Measurements from ENCODE around the gene RPS24.
"Not testable (repeated sequence)": the region's sequence is repeated elsewhere in the genome, so short reads cannot be mapped to it uniquely, and the experiment has no call there.

RPS24 gene

GRCh38 chr10:78058562-78058961 is 24.9 kb downstream of the RPS24 start:
- DNase-seq: no peak

- DNase-seq: no peak
Observed at GRCh38 chr10:78059906-78060702, 26.4 kb downstream of the RPS24 start.

- DNase-seq: no peak
Observed at GRCh38 chr10:78062296-78062695, 28.6 kb downstream of the RPS24 start.

DNA sequence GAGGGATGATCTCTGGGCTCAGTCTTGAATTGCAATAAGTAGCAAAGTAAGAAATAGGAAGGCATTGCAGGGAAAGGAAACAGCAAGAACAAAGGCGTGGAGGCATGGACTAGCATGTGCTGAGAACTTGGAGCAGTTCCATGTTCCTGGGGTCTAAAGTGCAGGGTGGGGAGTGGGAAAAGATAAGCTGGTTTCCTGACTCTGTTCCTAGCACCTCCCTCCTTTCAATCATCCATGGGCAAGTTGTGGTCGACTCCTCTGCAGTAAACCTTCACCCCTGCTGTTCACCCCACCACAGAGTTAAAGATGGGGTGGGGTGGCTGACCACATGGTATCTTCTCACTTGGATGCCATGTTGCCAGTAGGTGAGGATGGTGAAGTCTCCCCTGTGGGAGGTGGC is 29.6 kb downstream of the RPS24 start:
- DNase-seq: no peak

DNA sequence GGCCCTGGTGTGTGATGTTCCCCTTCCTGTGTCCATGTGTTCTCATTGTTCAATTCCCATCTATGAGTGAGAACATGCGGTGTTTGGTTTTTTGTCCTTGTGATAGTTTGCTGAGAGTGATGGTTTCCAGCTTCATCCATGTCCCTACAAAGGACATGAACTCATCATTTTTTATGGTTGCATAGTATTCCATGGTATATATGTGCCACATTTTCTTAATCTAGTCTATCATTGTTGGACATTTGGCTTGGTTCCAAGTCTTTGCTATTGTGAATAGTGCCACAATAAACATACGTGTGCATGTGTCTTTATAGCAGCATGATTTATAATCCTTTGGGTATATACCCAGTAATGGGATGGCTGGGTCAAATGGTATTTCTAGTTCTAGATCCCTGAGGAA is 31.3 kb downstream of the RPS24 start:
- not testable (repeated sequence) for DNase-seq

DNA sequence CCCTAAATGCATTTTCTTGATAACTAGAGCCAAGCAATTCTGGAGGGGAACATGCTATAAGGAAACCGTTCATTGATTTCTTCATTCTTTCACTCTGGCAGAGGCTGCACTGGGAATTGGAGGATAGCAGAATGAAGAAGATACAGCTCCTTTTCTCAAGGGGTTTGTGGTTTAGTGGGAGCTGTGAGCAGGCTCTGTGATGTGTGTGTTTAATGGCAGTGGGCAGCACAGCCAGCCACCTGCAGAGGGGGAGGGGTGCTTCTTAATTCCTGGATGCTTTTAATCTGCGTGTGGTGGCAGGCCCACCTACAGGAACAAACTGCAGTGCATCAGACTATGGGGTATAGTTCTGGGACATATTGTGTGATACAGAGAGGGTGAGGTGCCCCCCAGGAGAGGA is 31.9 kb downstream of the RPS24 start:
- DNase-seq: no peak

GRCh38 chr10:78066012-78066411 is 32.3 kb downstream of the RPS24 start:
- DNase-seq: no peak

DNA sequence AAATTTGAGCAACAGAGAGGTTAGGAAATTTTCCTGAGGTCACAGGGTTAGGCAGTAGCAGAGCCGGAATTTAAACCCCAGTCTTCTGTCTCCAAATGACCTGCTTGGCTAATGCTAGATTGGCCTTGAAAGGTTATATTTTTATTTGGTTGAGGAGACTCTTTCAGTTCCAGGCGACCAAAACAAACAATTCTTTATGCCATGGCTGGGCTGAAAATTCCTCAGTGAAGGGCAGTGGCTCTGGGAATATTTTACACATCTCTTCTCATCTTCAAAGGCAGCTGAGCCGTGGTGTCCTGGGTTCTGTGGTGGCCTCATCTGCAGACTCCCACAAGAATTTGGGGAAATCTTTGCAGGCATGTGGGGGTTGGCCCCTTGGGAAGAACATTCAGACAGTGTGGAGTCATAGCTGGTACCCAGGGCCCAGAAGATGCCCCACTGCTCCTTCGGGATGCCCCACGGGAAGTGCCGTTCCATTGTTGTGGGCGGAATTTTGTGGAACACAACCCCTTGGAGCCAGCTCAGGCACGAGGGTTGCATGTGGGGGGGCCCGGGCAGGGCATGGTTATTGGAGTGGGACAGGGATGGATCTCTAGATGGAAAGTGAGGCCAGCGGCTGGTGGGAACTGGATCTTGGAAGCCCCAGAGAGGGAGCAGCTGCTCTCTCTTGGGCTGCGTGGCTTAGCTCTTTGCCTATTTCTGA is 33.2 kb downstream of the RPS24 start:
- DNase-seq: no peak

DNA sequence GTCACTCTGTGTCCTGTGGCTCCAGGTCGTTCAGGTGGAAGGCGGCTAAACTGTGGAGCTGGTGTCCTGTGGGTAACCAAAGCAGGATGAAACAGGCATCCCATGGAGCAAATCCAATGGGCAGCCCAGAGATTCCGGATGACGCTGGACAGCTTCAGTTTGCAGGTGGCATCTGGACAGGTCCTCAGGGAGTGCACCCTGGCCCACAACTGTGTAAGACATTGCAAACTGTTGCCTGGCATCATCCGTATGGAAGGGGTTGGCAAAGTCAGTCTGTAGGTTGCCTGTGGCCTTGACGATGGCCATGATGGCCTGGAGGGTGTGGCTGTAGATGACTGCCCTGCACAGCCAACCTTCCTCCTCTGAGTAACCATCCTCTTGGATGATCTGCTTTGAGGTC is 35.5 kb downstream of the RPS24 start:
- DNase-seq: no peak

- not testable (repeated sequence) for DNase-seq
Observed at GRCh38 chr10:78070064-78070463, 36.4 kb downstream of the RPS24 start.

DNA sequence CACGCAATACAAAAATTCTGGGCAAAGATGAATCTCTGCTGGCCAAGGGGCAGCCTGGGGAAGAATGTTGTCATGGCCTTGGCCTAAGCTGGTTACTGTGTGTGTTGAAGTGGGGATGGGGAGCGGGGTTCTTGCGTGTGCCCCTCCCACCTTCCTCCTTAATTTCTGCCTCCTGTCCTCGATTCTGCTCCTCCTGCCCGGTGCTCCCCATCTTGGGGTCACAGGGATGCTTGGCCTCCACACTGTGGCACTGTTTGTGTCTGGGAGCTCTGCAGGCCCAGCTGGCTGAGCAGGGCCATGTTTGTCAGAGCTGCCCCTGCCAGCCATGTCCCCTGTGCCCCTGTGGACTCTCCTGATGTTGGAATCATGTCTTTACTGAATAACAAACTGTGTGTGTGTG is 37.1 kb downstream of the RPS24 start:
- DNase-seq: no peak

GRCh38 chr10:78071140-78071856 is 37.6 kb downstream of the RPS24 start:
- no peak for DNase-seq

GRCh38 chr10:78071857-78072179 is 38.2 kb downstream of the RPS24 start:
- no peak for DNase-seq

DNA sequence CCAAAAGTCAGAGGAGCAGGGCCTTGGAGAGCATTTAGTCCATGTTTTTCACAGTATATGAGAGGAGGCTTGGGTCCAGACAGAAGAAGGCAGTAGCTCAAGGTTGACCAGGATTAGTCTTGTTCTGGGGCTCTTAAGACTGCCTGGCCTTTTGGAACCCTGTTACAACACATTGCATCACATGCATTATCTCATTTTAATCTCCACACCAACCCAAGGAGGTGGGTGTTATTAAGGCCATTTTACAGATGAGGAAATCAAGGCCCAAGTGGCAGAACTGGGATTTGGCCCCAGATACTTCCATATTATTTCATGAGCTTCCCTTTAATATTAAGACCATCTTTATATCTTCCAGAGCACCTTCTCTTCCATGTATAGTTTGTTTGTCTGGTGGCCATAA is 38.8 kb downstream of the RPS24 start:
- no peak for DNase-seq

DNA sequence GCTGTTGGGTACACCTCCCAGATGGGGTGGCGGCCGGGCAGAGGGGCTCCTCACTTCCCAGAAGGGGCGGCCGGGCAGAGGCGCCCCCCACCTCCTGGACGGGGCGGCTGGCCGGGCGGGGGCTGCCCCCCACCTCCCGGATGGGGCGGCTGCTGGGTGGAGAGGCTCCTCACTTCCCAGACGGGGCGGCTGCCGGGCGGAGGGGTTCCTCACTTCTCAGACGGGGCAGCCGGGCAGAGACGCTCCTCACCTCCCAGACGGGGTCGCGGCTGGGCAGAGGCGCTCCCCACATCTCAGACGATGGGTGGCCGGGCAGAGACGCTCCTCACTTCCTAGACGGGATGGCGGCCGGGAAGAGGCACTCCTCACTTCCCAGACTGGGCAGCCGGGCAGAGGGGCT is 42.1 kb downstream of the RPS24 start:
- DNase-seq: not testable (repeated sequence)

- DNase-seq: no peak
Observed at GRCh38 chr10:78078539-78079330, 45.1 kb downstream of the RPS24 start.

- no peak for DNase-seq
Observed at GRCh38 chr10:78079411-78079810, 45.7 kb downstream of the RPS24 start.

DNA sequence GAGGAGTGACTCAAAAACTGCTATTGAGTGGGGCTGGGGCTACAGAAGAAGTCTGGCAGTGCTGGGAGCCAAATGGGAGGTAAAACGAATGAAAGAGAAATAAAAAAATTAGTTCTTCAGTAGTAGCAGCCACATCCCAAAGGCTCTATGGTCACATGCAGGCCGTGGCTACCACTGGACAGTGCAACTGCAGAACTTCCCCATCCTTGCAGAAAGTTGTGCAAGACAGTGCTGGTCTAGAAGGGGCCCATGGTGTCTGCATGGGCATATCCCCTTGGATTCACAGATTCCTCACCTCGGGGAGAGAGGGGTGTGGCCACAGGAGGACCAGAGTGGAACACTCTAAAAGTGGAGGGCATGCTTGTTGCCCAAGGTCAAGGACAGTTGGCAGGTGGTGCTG is 47.6 kb downstream of the RPS24 start:
- peak; percentile 45 for DNase-seq

GRCh38 chr10:78082636-78083035 is 49.0 kb downstream of the RPS24 start:
- DNase-seq: no peak
